ENCODE data around the gene KIF21B.

GRCh38 chr1:200976634-200977033 is 46.9 kb downstream of the KIF21B start:
- TF ChIP-seq RAD21 (IDR thresholded peaks at IDR 0.05; ENCODE audit: low read depth) (no peak), USF1 (IDR thresholded peaks at IDR 0.05) (no peak), MAX (IDR thresholded peaks at IDR 0.05) (no peak), TAF1 (IDR thresholded peaks at IDR 0.05; ENCODE audit: low read depth) (no peak), FOXM1 (IDR thresholded peaks at IDR 0.05; ENCODE audit: borderline replicate concordance, low read depth) (no peak), REST (IDR thresholded peaks at IDR 0.05; ENCODE audit: low read depth) (no peak), EP300 (IDR thresholded peaks at IDR 0.05; ENCODE audit: borderline replicate concordance) (no peak), TEAD4 (IDR thresholded peaks at IDR 0.05) (no peak), EGR1 (IDR thresholded peaks at IDR 0.05) (no peak), YY1 (IDR thresholded peaks at IDR 0.05; ENCODE audit: low read depth) (no peak), CEBPB (IDR thresholded peaks at IDR 0.05) (no peak), TCF12 (IDR thresholded peaks at IDR 0.05; ENCODE audit: low read depth) (no peak), ZBTB7A (IDR thresholded peaks at IDR 0.05; ENCODE audit: low read depth) (no peak)
